ENCODE data around the gene NUDT1. TPM values are rescaled to one million over a fixed set of nuclear protein-coding genes. Genes with fewer than 3 reads are reported as not detected.

The NUDT1 gene
- total RNA-seq, 1 donor from 2014 or later = 21.0 TPM

GRCh38 chr7:2253525-2254244 lies 11.7 kb downstream of the NUDT1 start:
- TF ChIP-seq, protein P1, sequence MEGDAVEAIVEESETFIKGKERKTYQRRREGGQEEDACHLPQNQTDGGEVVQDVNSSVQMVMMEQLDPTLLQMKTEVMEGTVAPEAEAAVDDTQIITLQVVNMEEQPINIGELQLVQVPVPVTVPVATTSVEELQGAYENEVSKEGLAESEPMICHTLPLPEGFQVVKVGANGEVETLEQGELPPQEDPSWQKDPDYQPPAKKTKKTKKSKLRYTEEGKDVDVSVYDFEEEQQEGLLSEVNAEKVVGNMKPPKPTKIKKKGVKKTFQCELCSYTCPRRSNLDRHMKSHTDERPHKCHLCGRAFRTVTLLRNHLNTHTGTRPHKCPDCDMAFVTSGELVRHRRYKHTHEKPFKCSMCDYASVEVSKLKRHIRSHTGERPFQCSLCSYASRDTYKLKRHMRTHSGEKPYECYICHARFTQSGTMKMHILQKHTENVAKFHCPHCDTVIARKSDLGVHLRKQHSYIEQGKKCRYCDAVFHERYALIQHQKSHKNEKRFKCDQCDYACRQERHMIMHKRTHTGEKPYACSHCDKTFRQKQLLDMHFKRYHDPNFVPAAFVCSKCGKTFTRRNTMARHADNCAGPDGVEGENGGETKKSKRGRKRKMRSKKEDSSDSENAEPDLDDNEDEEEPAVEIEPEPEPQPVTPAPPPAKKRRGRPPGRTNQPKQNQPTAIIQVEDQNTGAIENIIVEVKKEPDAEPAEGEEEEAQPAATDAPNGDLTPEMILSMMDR (IDR thresholded peaks at IDR 0.05; ENCODE audit: insufficient read depth, low read length, poor library complexity, severe bottlenecking) = no peak
- H3K4me3 ChIP-seq (ENCODE audit: low read depth, low read length) = no peak overlapping the region
- H3K36me3 ChIP-seq (ENCODE audit: control insufficient read depth, insufficient read depth, low read length) = no peaks in the 10 kb centered on the region
- DNase-seq (ENCODE audit: low read depth) = no peak
- H3K27me3 ChIP-seq (ENCODE audit: control insufficient read depth, insufficient read depth, low read length) = no peaks in the 10 kb centered on the region

GRCh38 chr7:2254429-2255144 lies 12.6 kb downstream of the NUDT1 start:
- TF ChIP-seq, protein P1 (IDR thresholded peaks at IDR 0.05; ENCODE audit: insufficient read depth, low read length, poor library complexity, severe bottlenecking) = no peak
- Histone ChIP-seq H3K4me3 (ENCODE audit: low read depth, low read length) (no peak overlapping the region), H3K36me3 (ENCODE audit: control insufficient read depth, insufficient read depth, low read length) (no peaks in the 10 kb centered on the region), H3K27me3 (ENCODE audit: control insufficient read depth, insufficient read depth, low read length) (no peaks in the 10 kb centered on the region)
- DNase-seq (ENCODE audit: low read depth) = no peak

GRCh38 chr7:2255145-2256139 lies 13.4 kb downstream of the NUDT1 start:
- Histone ChIP-seq H3K27me3 (ENCODE audit: control insufficient read depth, insufficient read depth, low read length) (no peaks in the 10 kb centered on the region), H3K4me3 (ENCODE audit: low read depth, low read length) (no peak overlapping the region), H3K36me3 (ENCODE audit: control insufficient read depth, insufficient read depth, low read length) (no peaks in the 10 kb centered on the region)
- TF ChIP-seq, protein P1 (IDR thresholded peaks at IDR 0.05; ENCODE audit: insufficient read depth, low read length, poor library complexity, severe bottlenecking) = no peak
- no peak for DNase-seq (ENCODE audit: low read depth)

GRCh38 chr7:2256306-2257045 lies 14.4 kb downstream of the NUDT1 start:
- no peaks in the 10 kb centered on the region for H3K36me3 ChIP-seq (ENCODE audit: control insufficient read depth, insufficient read depth, low read length)
- no peak overlapping the region for H3K4me3 ChIP-seq (ENCODE audit: low read depth, low read length)
- DNase-seq (ENCODE audit: low read depth) = no peak
- H3K27me3 ChIP-seq (ENCODE audit: control insufficient read depth, insufficient read depth, low read length) = no peaks in the 10 kb centered on the region
- TF ChIP-seq, protein P1 (IDR thresholded peaks at IDR 0.05; ENCODE audit: insufficient read depth, low read length, poor library complexity, severe bottlenecking) = no peak

- no peak overlapping the region for H3K4me3 ChIP-seq (ENCODE audit: low read depth, low read length)
- no peaks in the 10 kb centered on the region for H3K36me3 ChIP-seq (ENCODE audit: control insufficient read depth, insufficient read depth, low read length)
- no peak for DNase-seq (ENCODE audit: low read depth)
- H3K27me3 ChIP-seq (ENCODE audit: control insufficient read depth, insufficient read depth, low read length) = no peaks in the 10 kb centered on the region
- TF ChIP-seq, protein P1 (IDR thresholded peaks at IDR 0.05; ENCODE audit: insufficient read depth, low read length, poor library complexity, severe bottlenecking) = no peak
Measured at GRCh38 chr7:2257046-2257551, 15.1 kb downstream of the NUDT1 start.
